Spleen (tissue), 11 donors: ENCODE data around the gene EIF4A3. TPM values are rescaled to one million over a fixed set of nuclear protein-coding genes. Genes with fewer than 3 reads are reported as not detected.

Experiments used
- DNase-seq: peaks from one replicate; pipeline ENCODE4 v3.0.0-alpha.2; 2020
- H3K27ac ChIP-seq, 8 donors: fragments of 200-600 bp; sonication (generic) in 7 of 8; 1 replicate in 4 of 8; 2 replicates in 4 of 8; pipeline versions ENCODE4 v1.5.0 to v1.8.0; 2016 to 2021; ENCODE audit warnings: inconsistent platforms in 4 of 8, mild to moderate bottlenecking in 4 of 8, moderate library complexity in 1 of 8
- H3K27me3 ChIP-seq, 7 donors: fragments of 200-600 bp; sonication (generic) in 6 of 7; replicated peaks in 1 of 7; 1 replicate in 4 of 7; 2 replicates in 3 of 7; pipeline versions ENCODE4 v1.5.0 to v1.8.0; 2016 to 2021; ENCODE audit warnings: inconsistent platforms in 3 of 7, mild to moderate bottlenecking in 1 of 7
- H3K36me3 ChIP-seq, 6 donors: fragments of 200-600 bp; sonication (generic) in 5 of 6; 1 replicate in 4 of 6; 2 replicates in 2 of 6; pipeline versions ENCODE4 v1.5.0 to v1.8.0; 2016 to 2021; ENCODE audit warnings: inconsistent platforms in 2 of 6
- H3K4me1 ChIP-seq, 6 donors: fragments of 200-600 bp; sonication (generic) in 5 of 6; 1 replicate in 3 of 6; 2 replicates in 3 of 6; pipeline versions ENCODE4 v1.5.0 to v1.8.0; 2016 to 2021; ENCODE audit warnings: inconsistent platforms in 3 of 6
- H3K4me3 ChIP-seq, 8 donors: fragments of 200-600 bp; sonication (generic) in 7 of 8; 1 replicate in 4 of 8; 2 replicates in 4 of 8; pipeline versions ENCODE4 v1.5.0 to v1.8.0; 2016 to 2021; ENCODE audit warnings: inconsistent platforms in 4 of 8, mild to moderate bottlenecking in 4 of 8, moderate library complexity in 2 of 8
- H3K9me3 ChIP-seq, 8 donors: fragments of 200-600 bp; sonication (generic) in 7 of 8; 1 replicate in 4 of 8; 2 replicates in 4 of 8; pipeline versions ENCODE4 v1.5.0 to v1.8.0; 2016 to 2021; ENCODE audit warnings: inconsistent platforms in 4 of 8
- CTCF ChIP-seq, 11 experiments: fragments of 200-600 bp in 7 of 11; fragments of 450-650 bp in 4 of 11; sonication (generic) in 4 of 11; IDR thresholded peaks in 8 of 11; conservative IDR thresholded peaks in 3 of 11; 1 replicate in 7 of 11; 2 replicates in 4 of 11; pipeline versions ENCODE4 v1.4.0 to v1.8.0; 2016 to 2021; ENCODE audit warnings: antibody characterized with exemption in 11 of 11, inconsistent platforms in 4 of 11, mild to moderate bottlenecking in 1 of 11
- POLR2A ChIP-seq, 3 donors: fragments of 450-650 bp; IDR thresholded peaks; one replicate each; pipeline ENCODE4 v1.5.1; 2017; ENCODE audit warnings: antibody characterized with exemption in 3 of 3, mild to moderate bottlenecking in 1 of 3
- POLR2AphosphoS5 ChIP-seq, 3 donors: sonication (generic); formaldehyde crosslinking; IDR thresholded peaks; one replicate each; pipeline ENCODE4 v1.5.1; 2017; ENCODE audit warnings: antibody characterized with exemption in 3 of 3
- WGBS, 5 donors: extraction: QIAGEN DNeasy Blood & Tissue Kit in 3 of 5; methylation state at CpG; one replicate each; pipeline versions ENCODE4 v1.1.5 to v1.1.7; 2013 to 2018; 5-methylcytosine and 5-hydroxymethylcytosine counted together
- intact Hi-C: fragments of 100-400 bp; cut with DNase I; formaldehyde crosslinking; loops from one replicate; pipeline ENCODE4 v1.15.0; 2023; ENCODE audit warnings: low total_unique reads
- polyA plus RNA-seq, 3 donors: library from polyadenylated mRNA; stranded (reverse); fragments of 200-250 nt; gene quantifications; one replicate each; pipeline ENCODE4 v1.2.1, GENCODE V29; 2013
- total RNA-seq, 7 donors: library from RNA; depleted of rRNA in 3 of 7; stranded (reverse); fragments of >200 nt in 3 of 7; fragmentation: NEBNext Ultra II Directional in 4 of 7; extraction: Animal tissue kit (Norgen Biotek cat#: 25700) in 4 of 7; gene quantifications; one replicate each; pipeline versions ENCODE4 v1.1.0 to v1.2.1, GENCODE V29; 2016 to 2021
- donor health status: healthy with polysubstance abuse.
- donor health status: DM: no; HTN: no; CAD: no; lungs with moderate emphysema.
- donor health status: DM: no; HTN: no; CAD: no.
- donor health status: Bipolar disorder and iron deficiency.
- donor health status: healthy.
- donor health status: DM: no; HTN: no; CAD: no.
- donor health status: DM: yes; HTN: yes; CAD: no.

The EIF4A3 gene
- total and polyA plus RNA-seq, 10 donors = 37.3 to 79.5 (median 63.6) TPM

GRCh38 chr17:80173916-80174315 is 27.0 kb upstream of the EIF4A3 start:
- Histone ChIP-seq H3K4me3 (no peak overlapping the region), H3K27ac (no peak overlapping the region), H3K27me3 (no peaks in the 10 kb centered on the region), H3K36me3 (no peaks in the 10 kb centered on the region), H3K9me3 (no peaks in the 10 kb centered on the region), H3K4me1 (no peaks in the 10 kb centered on the region)
- intact Hi-C loops = no loop called here
- WGBS, 5 donors = 89 to 97% (median 95%) methylated on average over 6 of the region's 6 CpGs
- DNase-seq = no peak
- TF ChIP-seq POLR2AphosphoS5 (IDR thresholded peaks at IDR 0.05) (no peak), POLR2A (IDR thresholded peaks at IDR 0.05) (no peak), CTCF (IDR thresholded peaks at IDR 0.05 in 8 of 11, conservative IDR thresholded peaks at IDR 0.05 in 3 of 11) (no peak)

- intact Hi-C loops = no loop called here
- Histone ChIP-seq H3K4me3 (no peak overlapping the region), H3K4me1 (no peaks in the 10 kb centered on the region), H3K27me3 (no peaks in the 10 kb centered on the region), H3K9me3 (no peaks in the 10 kb centered on the region), H3K36me3 (no peaks in the 10 kb centered on the region), H3K27ac (no peak overlapping the region)
- DNase-seq = no peak
- WGBS, 5 donors = 75 to 98% (median 88%) methylated on average over 12 of the region's 12 CpGs
- no peak for TF ChIP-seq POLR2A (IDR thresholded peaks at IDR 0.05)
- TF ChIP-seq POLR2AphosphoS5 (IDR thresholded peaks at IDR 0.05) = no peak
- TF ChIP-seq CTCF (IDR thresholded peaks at IDR 0.05 in 8 of 11, conservative IDR thresholded peaks at IDR 0.05 in 3 of 11) = no peak
These were observed 26.2 kb upstream of the EIF4A3 start for GRCh38 chr17:80173126-80173525.

DNA sequence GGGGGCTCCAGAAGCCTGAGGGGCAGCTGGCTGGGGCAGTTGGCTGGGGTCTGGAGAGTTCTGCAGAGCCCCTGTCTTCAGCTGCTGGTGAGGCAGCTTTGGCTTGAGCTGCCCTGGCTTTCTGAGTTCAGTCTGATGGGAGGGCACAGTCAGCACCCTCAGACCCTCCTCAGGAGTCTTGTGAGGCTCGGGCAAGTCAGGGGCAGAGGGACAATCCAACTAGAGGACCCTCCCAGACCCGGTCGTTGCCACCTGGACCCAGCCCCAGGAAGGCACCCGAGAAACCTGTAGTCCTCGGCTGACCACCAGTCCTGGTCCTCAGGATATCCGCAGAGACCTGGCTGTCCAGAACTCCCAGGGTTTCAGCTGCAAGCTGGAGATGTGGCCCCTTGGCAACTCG is 24.8 kb upstream of the EIF4A3 start:
- Histone ChIP-seq H3K4me3 (no peak overlapping the region), H3K27me3 (no peaks in the 10 kb centered on the region), H3K9me3 (no peaks in the 10 kb centered on the region), H3K27ac (no peak overlapping the region), H3K4me1 (no peaks in the 10 kb centered on the region), H3K36me3 (no peaks in the 10 kb centered on the region)
- TF ChIP-seq POLR2A (IDR thresholded peaks at IDR 0.05) (no peak), POLR2AphosphoS5 (IDR thresholded peaks at IDR 0.05) (no peak), CTCF (IDR thresholded peaks at IDR 0.05 in 8 of 11, conservative IDR thresholded peaks at IDR 0.05 in 3 of 11) (no peak)
- WGBS, 5 donors = 85 to 93% (median 91%) methylated on average over 6 to 7 of the region's 7 CpGs
- intact Hi-C loops = no loop called here
- no peak for DNase-seq

GRCh38 chr17:80169784-80170500 is 23.0 kb upstream of the EIF4A3 start, which contains the start of gene CARD14:
TSS of gene CARD14 (plus strand) at chr17:80170030. CDS start at chr17:80181439, 11,409 bp downstream.
- whole genome bisulfite sequencing, 5 donors = 78 to 81% (median 80%) methylated on average over 13 to 19 of the region's 19 CpGs
- no peaks in the 10 kb centered on the region for H3K9me3 ChIP-seq
- no peaks in the 10 kb centered on the region for H3K4me1 ChIP-seq
- H3K4me3 ChIP-seq = no peak within 1 kb of the TSS
- no peak for TF ChIP-seq POLR2A (IDR thresholded peaks at IDR 0.05)
- no peak for TF ChIP-seq CTCF (IDR thresholded peaks at IDR 0.05 in 8 of 11, conservative IDR thresholded peaks at IDR 0.05 in 3 of 11)
- no peak for TF ChIP-seq POLR2AphosphoS5 (IDR thresholded peaks at IDR 0.05)
- no peak within 1 kb of the TSS for H3K27ac ChIP-seq
- no peaks in the 10 kb centered on the region for H3K27me3 ChIP-seq
- intact Hi-C loops = no loop called here
- no peak for DNase-seq
- H3K36me3 ChIP-seq = no peaks in the 10 kb centered on the region
